ENCODE measurements around the gene CAPG.

GRCh38 chr2:85423525-85423924, 13.4 kb upstream of the CAPG start:
- no peak for TF ChIP-seq CTCF (IDR thresholded peaks at IDR 0.05)
- TF ChIP-seq POLR2A (IDR thresholded peaks at IDR 0.05; ENCODE audit: low read length) = no peak
- TF ChIP-seq MYC (IDR thresholded peaks at IDR 0.05; ENCODE audit: borderline replicate concordance, low read length) = no peak
